ENCODE measurements around the gene THSD4. TPM values are rescaled to one million over a fixed set of nuclear protein-coding genes. Genes with fewer than 3 reads are reported as not detected.

The THSD4 gene
- total RNA-seq, 1 experiment from 2014 or later: 0.29 TPM

- Mint-ChIP-seq H3K36me3 (ENCODE audit: insufficient read depth, unreplicated experiment) (no peaks in the 10 kb centered on the region), H3K4me3 (ENCODE audit: unreplicated experiment) (no peak overlapping the region), H3K27ac (ENCODE audit: unreplicated experiment) (no peak overlapping the region), H3K27me3 (ENCODE audit: insufficient read depth, unreplicated experiment) (no peaks in the 10 kb centered on the region), H3K9me3 (ENCODE audit: unreplicated experiment) (no peaks in the 10 kb centered on the region), H3K4me1 (ENCODE audit: low read depth, unreplicated experiment) (peaks cover 7% of the 10 kb centered on the region)
- Histone ChIP-seq H3K4me3 (ENCODE audit: low read depth, low read length) (no peak overlapping the region), H3K4me1 (no peaks in the 10 kb centered on the region), H3K27me3 (replicated peaks; ENCODE audit: control insufficient read depth, insufficient read depth, low read length) (no peaks in the 10 kb centered on the region), H3K9me3 (no peaks in the 10 kb centered on the region), H3K36me3 (ENCODE audit: control insufficient read depth, insufficient read depth, low read length) (no peaks in the 10 kb centered on the region)
- ChIA-PET CTCF (no interaction called here), POLR2A (no interaction called here)
- no peak for TF ChIP-seq CTCF (IDR thresholded peaks at IDR 0.05; ENCODE audit: insufficient read depth in 1 of 2, low read depth in 1 of 2, low read length in 1 of 2, severe bottlenecking in 1 of 2, unreplicated experiment in 1 of 2)
- no peak for DNase-seq
- no TSS peak for BruUV-seq (replicated peaks)
- intact Hi-C loops (cut with micrococcal nuclease; ENCODE audit: unreplicated experiment): no loop called here
Measured at GRCh38 chr15:71775856-71776255, 660.6 kb downstream of the THSD4 start.

GRCh38 chr15:71776304-71776703 is 661.0 kb downstream of the THSD4 start:
- H3K27me3 Mint-ChIP-seq (ENCODE audit: insufficient read depth, unreplicated experiment): no peaks in the 10 kb centered on the region
- H3K9me3 ChIP-seq: no peaks in the 10 kb centered on the region
- no peak overlapping the region for H3K4me3 Mint-ChIP-seq (ENCODE audit: unreplicated experiment)
- TF ChIP-seq CTCF (IDR thresholded peaks at IDR 0.05; ENCODE audit: insufficient read depth in 1 of 2, low read depth in 1 of 2, low read length in 1 of 2, severe bottlenecking in 1 of 2, unreplicated experiment in 1 of 2): no peak
- H3K36me3 ChIP-seq (ENCODE audit: control insufficient read depth, insufficient read depth, low read length): no peaks in the 10 kb centered on the region
- no peak overlapping the region for H3K4me3 ChIP-seq (ENCODE audit: low read depth, low read length)
- H3K36me3 Mint-ChIP-seq (ENCODE audit: insufficient read depth, unreplicated experiment): no peaks in the 10 kb centered on the region
- no peaks in the 10 kb centered on the region for H3K9me3 Mint-ChIP-seq (ENCODE audit: unreplicated experiment)
- H3K4me1 Mint-ChIP-seq (ENCODE audit: low read depth, unreplicated experiment): peaks cover 7% of the 10 kb centered on the region
- intact Hi-C loops (cut with micrococcal nuclease; ENCODE audit: unreplicated experiment): no loop called here
- no peaks in the 10 kb centered on the region for H3K4me1 ChIP-seq
- no TSS peak for BruUV-seq (replicated peaks)
- ChIA-PET CTCF (no interaction called here), POLR2A (no interaction called here)
- H3K27me3 ChIP-seq (replicated peaks; ENCODE audit: control insufficient read depth, insufficient read depth, low read length): no peaks in the 10 kb centered on the region
- DNase-seq: no peak
- no peak overlapping the region for H3K27ac Mint-ChIP-seq (ENCODE audit: unreplicated experiment)

- ChIA-PET POLR2A (no interaction called here), CTCF (no interaction called here)
- Histone ChIP-seq H3K27me3 (replicated peaks; ENCODE audit: control insufficient read depth, insufficient read depth, low read length) (no peaks in the 10 kb centered on the region), H3K4me1 (no peaks in the 10 kb centered on the region), H3K9me3 (no peaks in the 10 kb centered on the region), H3K4me3 (ENCODE audit: low read depth, low read length) (no peak overlapping the region), H3K36me3 (ENCODE audit: control insufficient read depth, insufficient read depth, low read length) (no peaks in the 10 kb centered on the region)
- H3K36me3 Mint-ChIP-seq (ENCODE audit: insufficient read depth, unreplicated experiment): no peaks in the 10 kb centered on the region
- no peak for TF ChIP-seq CTCF (IDR thresholded peaks at IDR 0.05; ENCODE audit: insufficient read depth in 1 of 2, low read depth in 1 of 2, low read length in 1 of 2, severe bottlenecking in 1 of 2, unreplicated experiment in 1 of 2)
- H3K9me3 Mint-ChIP-seq (ENCODE audit: unreplicated experiment): no peaks in the 10 kb centered on the region
- no peak overlapping the region for H3K4me3 Mint-ChIP-seq (ENCODE audit: unreplicated experiment)
- H3K27me3 Mint-ChIP-seq (ENCODE audit: insufficient read depth, unreplicated experiment): no peaks in the 10 kb centered on the region
- DNase-seq: no peak
- no TSS peak for BruUV-seq (replicated peaks)
- H3K27ac Mint-ChIP-seq (ENCODE audit: unreplicated experiment): no peak overlapping the region
- H3K4me1 Mint-ChIP-seq (ENCODE audit: low read depth, unreplicated experiment): peaks cover 7% of the 10 kb centered on the region
- intact Hi-C loops (cut with micrococcal nuclease; ENCODE audit: unreplicated experiment): no loop called here
Measured at GRCh38 chr15:71777216-71777943, 662.1 kb downstream of the THSD4 start.
